ENCODE measurements around the gene GOLGA5.
"Not testable (repeated sequence)": the region's sequence is repeated elsewhere in the genome, so short reads cannot be mapped to it uniquely, and the experiment has no call there.

GRCh38 chr14:92820536-92820840 is 26.4 kb downstream of the GOLGA5 start:
- not testable (repeated sequence) for TF ChIP-seq EZH2 (IDR thresholded peaks at IDR 0.05; ENCODE audit: insufficient read depth, poor library complexity, severe bottlenecking); EZH2phosphoT487 (IDR thresholded peaks at IDR 0.05; ENCODE audit: insufficient read depth, low read depth)

Measured in GM23248 (cell line).